ENCODE data around the gene PIGV.

PIGV gene

DNA sequence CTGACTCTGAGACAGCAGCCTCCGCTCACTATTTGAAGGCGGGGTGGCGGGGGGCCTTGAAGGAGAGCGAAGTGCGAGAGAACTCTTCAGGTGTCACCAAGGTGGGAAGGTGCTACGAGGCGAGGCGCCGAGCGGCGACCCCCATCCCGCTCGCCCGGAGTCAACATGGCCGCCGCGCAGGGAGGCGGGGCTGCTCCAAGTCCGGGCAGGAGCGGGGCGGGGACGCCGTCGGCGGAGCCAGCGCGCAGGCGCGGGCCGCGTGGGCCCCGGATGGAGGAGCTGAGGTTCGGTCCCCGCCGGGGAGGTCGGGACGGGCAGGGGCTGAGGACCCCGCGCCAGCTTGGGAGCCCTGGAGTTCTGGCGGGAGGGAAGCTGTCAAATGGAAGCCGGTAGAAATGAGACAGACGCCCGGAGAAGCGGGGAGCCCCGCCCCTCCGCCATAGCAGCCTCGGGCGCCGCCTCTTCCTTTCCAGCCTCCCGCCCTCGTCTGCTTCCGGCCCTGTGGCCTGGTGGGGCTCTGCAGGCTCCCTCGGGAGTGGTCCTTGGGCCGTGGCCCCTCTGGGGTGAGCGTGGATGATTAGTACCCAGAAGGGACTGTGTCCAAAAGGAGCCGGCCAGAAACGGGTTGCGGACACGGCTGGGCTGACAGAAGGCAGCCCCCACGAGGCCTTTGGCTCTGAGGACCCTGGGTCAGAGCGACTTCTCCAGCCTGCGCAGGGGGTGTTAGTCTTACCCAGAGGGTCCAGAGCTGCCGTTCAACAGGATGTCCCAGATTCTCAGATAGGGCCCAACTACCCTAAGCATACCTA, at the start of gene PIGV:
Gene PIGV, plus strand, starts transcription at position 245 of the 809 bp plus-strand sequence. CDS start 2,866 bp downstream, outside the sequence.
- Histone ChIP-seq H3K27ac (ENCODE audit: low read depth, low read length) (peak within 1 kb of the TSS; percentile 98), H3K9ac (ENCODE audit: low read length) (peak within 1 kb of the TSS; percentile 97), H3K36me3 (ENCODE audit: low read length) (no peaks in the 10 kb centered on the region), H3K4me3 (ENCODE audit: insufficient read depth, low read length, poor library complexity, severe bottlenecking) (peak within 1 kb of the TSS; percentile 85), H3K27me3 (ENCODE audit: low read length) (no peaks in the 10 kb centered on the region), H3F3A (ENCODE audit: insufficient read depth) (peaks cover 66% of the 10 kb centered on the region), H3K4me2 (ENCODE audit: low read depth, low read length, poor library complexity, severe bottlenecking) (peak within 1 kb of the TSS; percentile 89), H4K20me1 (ENCODE audit: low read depth, low read length) (no peaks in the 10 kb centered on the region), H3K9me3 (ENCODE audit: insufficient read depth, low read length) (no peaks in the 10 kb centered on the region), H2AFZ (ENCODE audit: low read depth, low read length, severe bottlenecking) (peak within 1 kb of the TSS; percentile 68), H3K79me2 (ENCODE audit: insufficient read depth, low read length) (no peaks in the 10 kb centered on the region; the same call in 1 of the 2 replicates), H3K9me2 (replicated peaks; ENCODE audit: insufficient read depth, low read length) (no peaks in the 10 kb centered on the region)
- TF ChIP-seq, protein P1, sequence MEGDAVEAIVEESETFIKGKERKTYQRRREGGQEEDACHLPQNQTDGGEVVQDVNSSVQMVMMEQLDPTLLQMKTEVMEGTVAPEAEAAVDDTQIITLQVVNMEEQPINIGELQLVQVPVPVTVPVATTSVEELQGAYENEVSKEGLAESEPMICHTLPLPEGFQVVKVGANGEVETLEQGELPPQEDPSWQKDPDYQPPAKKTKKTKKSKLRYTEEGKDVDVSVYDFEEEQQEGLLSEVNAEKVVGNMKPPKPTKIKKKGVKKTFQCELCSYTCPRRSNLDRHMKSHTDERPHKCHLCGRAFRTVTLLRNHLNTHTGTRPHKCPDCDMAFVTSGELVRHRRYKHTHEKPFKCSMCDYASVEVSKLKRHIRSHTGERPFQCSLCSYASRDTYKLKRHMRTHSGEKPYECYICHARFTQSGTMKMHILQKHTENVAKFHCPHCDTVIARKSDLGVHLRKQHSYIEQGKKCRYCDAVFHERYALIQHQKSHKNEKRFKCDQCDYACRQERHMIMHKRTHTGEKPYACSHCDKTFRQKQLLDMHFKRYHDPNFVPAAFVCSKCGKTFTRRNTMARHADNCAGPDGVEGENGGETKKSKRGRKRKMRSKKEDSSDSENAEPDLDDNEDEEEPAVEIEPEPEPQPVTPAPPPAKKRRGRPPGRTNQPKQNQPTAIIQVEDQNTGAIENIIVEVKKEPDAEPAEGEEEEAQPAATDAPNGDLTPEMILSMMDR (IDR thresholded peaks at IDR 0.05; ENCODE audit: insufficient read depth, low read length, poor library complexity, severe bottlenecking), result no peak
- TF ChIP-seq EZH2phosphoT487 (conservative IDR thresholded peaks at IDR 0.05; ENCODE audit: low read length), result no peak

DNA sequence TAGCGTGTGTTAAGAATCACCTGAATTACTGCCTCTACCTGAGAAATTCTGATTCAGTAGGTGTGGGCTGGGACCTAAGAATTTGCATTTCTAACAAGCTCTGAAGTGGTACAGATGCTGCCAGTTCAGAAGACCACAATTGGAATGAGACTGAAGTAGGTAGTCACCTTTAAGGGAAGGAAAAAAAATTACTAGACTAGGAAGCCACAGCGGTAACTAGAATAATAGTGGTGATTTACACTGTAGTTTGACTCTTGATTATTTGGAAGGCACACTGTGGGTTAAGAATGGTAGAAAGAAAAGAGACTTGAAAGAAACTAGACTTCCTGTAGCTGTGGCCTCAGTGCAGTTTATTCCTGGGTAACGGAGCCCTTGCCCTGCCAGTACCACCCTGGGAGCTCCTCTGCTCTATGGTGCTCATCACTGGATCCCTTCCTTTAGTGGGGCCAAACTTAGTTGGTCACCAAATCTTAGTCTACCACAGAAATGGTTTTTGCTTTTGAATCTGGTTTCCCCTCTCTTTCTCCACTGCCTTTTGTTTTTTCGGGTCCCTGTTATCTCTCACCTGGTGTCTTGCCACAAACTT, 48.3 kb upstream of the PIGV start:
- H3K27me3 ChIP-seq (ENCODE audit: low read length), result no peaks in the 10 kb centered on the region
- H2AFZ ChIP-seq (ENCODE audit: low read depth, low read length, severe bottlenecking), result no peak overlapping the region
- no peaks in the 10 kb centered on the region for H3K9me2 ChIP-seq (replicated peaks; ENCODE audit: insufficient read depth, low read length)
- H3K79me2 ChIP-seq (ENCODE audit: insufficient read depth, low read length), result peaks cover 77% of the 10 kb centered on the region
- no peak overlapping the region for H3K4me2 ChIP-seq (ENCODE audit: low read depth, low read length, poor library complexity, severe bottlenecking)
- no peak overlapping the region for H3K4me3 ChIP-seq (ENCODE audit: insufficient read depth, low read length, poor library complexity, severe bottlenecking)
- H3K9ac ChIP-seq (ENCODE audit: low read length), result no peak overlapping the region; the same call in 1 of the 2 replicates
- TF ChIP-seq EZH2phosphoT487 (conservative IDR thresholded peaks at IDR 0.05; ENCODE audit: low read length), result no peak
- TF ChIP-seq, protein P1 (IDR thresholded peaks at IDR 0.05; ENCODE audit: insufficient read depth, low read length, poor library complexity, severe bottlenecking), result no peak
- peak overlapping the region; percentile 46 for H3K27ac ChIP-seq (ENCODE audit: low read depth, low read length)
- peaks cover 44% of the 10 kb centered on the region for H3F3A ChIP-seq (ENCODE audit: insufficient read depth)
- H4K20me1 ChIP-seq (ENCODE audit: low read depth, low read length), result no peaks in the 10 kb centered on the region
- H3K36me3 ChIP-seq (ENCODE audit: low read length), result peaks cover 29% of the 10 kb centered on the region
- no peaks in the 10 kb centered on the region for H3K9me3 ChIP-seq (ENCODE audit: insufficient read depth, low read length)

DNA sequence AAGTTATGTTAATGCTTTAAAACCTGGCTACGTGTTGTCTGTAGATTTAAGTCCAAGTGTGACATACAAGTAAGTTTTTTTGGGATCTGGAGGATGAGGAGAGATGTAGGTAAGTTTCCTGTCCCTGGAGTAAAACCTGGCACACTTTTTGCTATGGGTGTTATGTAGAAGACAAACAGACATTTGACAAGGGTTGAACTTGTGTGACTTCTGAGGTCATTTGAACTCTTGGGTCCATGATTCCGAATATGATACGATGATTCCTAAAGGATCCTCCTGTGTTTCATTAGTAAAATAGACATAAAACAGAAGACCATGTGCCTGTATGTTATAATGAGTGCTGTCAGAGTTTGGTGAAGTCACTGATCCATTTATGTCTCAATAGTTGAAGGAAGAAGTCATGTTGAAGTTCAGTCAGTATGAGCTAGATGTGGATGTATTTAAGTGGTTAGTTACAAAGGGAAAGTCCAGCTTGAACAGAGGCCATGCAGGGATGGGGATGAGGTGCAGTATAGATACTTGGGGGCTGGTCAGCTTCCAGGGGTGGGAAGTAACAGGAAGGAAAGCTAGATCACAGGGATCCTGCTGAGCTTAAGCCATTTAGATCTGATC, 47.6 kb upstream of the PIGV start:
- no peak overlapping the region for H3K4me2 ChIP-seq (ENCODE audit: low read depth, low read length, poor library complexity, severe bottlenecking)
- H3F3A ChIP-seq (ENCODE audit: insufficient read depth), result peaks cover 46% of the 10 kb centered on the region
- H3K9ac ChIP-seq (ENCODE audit: low read length), result no peak overlapping the region
- H3K36me3 ChIP-seq (ENCODE audit: low read length), result peaks cover 31% of the 10 kb centered on the region
- no peak overlapping the region for H3K4me3 ChIP-seq (ENCODE audit: insufficient read depth, low read length, poor library complexity, severe bottlenecking)
- peaks cover 78% of the 10 kb centered on the region for H3K79me2 ChIP-seq (ENCODE audit: insufficient read depth, low read length)
- peak overlapping the region; percentile 46 for H3K27ac ChIP-seq (ENCODE audit: low read depth, low read length)
- H3K27me3 ChIP-seq (ENCODE audit: low read length), result no peaks in the 10 kb centered on the region
- no peaks in the 10 kb centered on the region for H3K9me3 ChIP-seq (ENCODE audit: insufficient read depth, low read length)
- H4K20me1 ChIP-seq (ENCODE audit: low read depth, low read length), result no peaks in the 10 kb centered on the region
- no peaks in the 10 kb centered on the region for H3K9me2 ChIP-seq (replicated peaks; ENCODE audit: insufficient read depth, low read length)
- H2AFZ ChIP-seq (ENCODE audit: low read depth, low read length, severe bottlenecking), result no peak overlapping the region
- TF ChIP-seq EZH2phosphoT487 (conservative IDR thresholded peaks at IDR 0.05; ENCODE audit: low read length), result no peak
- TF ChIP-seq, protein P1 (IDR thresholded peaks at IDR 0.05; ENCODE audit: insufficient read depth, low read length, poor library complexity, severe bottlenecking), result no peak
